Measurements from ENCODE around the gene CARNS1.

The CARNS1 gene

DNA sequence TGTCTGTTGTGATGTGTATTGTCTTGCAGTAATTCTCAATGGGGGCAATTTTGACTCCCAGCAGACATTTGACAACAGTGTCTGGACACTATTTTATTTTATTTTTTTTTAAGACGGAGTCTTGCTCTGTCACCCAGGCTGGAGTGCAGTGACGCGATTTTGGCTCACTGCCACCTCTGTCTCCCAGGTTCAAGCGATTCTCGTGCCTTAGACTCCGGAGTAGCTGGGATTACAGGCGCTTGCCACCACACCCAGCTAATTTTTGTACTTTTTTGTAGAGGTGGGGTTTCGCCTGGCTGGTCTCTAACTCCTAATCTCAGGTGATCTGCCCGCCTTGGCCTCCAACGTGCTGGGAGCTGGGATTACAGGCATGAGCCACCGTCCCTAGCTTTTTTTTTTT is 14.2 kb downstream of the CARNS1 start:
- no peak for DNase-seq

DNA sequence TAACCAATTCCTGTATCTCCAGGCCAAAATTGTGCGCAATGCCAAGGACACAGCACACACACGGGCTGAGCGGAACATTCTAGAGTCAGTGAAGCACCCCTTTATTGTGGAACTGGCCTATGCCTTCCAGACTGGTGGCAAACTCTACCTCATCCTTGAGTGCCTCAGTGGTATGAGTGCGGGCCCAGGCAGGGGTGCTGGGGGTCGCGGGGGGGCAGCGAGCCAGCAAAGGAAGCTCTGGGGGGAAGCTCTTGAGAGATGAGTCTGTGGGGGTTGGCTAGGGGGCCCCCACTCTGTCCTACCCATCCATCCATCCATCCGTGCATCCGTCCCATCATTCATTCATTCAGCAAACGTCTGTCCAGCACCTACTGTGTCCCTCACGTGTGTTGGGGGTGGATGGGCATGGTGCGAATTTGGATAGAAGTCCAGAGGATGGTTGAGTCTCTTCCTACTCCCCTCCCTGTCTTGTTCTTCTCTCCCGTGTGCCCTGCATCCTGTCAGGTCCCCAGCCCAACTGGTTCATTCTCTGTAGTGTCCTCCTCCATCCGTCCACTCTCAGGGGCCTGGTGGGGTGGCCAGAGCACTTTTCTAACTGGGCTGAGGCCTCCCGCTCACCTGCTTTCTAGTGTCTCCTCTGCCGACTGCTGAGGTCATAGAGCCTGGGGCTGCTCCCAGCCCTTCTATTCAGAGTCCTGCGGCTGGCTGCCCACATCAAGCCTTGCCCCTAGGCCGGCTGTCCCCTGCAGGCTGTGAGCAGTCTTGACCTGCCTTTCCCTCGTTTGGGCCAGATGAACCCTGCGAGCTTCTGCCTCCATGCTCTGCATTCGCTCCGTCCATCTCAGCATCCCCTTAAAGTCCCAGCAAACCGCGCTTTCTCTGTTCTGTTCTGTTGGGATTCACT is 16.1 kb downstream of the CARNS1 start:
- no peak for DNase-seq

DNA sequence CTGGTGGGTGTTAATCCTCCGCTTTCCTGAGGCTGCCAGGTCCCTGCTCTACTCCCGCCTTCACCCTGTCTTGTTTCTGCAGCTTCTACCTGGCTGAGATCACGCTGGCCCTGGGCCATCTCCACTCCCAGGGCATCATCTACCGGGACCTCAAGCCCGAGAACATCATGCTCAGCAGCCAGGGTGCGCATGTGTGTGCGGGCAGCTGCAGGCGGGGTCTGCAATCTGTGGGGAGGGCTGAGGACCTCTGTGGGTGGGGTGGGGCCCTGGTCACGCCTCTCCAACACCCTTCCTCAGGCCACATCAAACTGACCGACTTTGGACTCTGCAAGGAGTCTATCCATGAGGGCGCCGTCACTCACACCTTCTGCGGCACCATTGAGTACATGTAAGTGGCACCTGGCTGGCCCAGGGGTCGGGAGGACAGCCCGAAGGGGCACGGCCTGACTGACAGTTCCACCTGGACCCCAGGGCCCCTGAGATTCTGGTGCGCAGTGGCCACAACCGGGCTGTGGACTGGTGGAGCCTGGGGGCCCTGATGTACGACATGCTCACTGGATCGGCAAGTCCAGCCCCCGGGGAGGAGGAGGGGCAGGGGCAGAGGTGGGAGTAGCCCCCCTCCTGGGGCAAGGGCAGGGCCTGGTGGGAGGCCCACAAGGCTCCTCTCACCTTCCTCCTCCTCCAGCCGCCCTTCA is 17.3 kb downstream of the CARNS1 start:
- DNase-seq, result no peak

DNA sequence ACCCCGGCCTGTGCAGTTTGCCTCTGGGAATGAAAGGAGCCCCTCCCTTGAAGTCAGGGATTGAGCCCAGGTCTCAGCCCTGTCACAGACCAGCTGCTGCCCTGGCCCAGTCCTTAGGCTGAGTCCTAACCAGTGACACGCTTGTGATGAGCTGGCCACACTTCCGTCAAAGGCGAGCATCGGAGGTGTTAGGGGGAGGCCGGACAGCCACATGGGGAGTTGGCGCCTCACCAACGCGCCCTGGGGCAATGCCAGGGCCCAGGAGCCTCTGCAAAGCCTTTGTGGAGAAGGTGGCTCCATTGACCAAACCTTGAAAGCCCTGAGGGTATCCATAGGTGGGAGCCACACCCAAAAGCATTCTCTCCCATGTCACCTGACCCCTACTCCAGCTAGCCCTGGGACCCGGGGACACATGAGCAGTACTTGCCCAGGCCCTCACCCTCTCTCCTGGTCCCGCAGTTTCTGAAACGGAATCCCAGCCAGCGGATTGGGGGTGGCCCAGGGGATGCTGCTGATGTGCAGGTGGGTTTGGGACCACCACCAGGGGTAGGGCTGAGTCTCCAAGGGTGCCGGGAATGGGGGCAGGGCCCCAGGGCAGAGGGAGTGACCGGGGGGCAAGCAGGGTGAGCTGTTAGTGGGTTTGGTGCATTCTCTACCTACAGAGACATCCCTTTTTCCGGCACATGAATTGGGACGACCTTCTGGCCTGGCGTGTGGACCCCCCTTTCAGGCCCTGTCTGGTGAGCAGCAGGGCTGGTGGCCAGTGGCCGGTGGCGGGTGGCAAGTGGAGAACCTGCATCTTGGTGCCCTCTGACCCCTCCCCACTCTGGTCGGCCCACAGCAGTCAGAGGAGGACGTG is 18.3 kb downstream of the CARNS1 start:
- no peak for DNase-seq

DNA sequence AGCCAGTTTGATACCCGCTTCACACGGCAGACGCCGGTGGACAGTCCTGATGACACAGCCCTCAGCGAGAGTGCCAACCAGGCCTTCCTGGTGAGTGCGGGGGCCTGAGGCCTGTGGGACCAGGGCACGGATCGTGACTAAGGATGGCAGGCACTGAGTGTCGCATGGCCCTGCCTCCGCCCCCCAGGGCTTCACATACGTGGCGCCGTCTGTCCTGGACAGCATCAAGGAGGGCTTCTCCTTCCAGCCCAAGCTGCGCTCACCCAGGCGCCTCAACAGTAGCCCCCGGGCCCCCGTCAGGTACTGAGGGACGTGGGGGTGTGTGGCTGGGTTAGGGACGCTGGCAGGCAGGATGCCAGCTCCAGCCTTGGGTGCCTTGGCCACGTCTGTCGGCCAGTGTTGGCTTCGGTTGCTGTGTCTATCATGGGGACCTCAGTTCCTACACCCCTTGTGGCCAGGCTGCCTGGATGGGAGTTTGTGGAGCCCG is 19.0 kb downstream of the CARNS1 start:
- no peak for DNase-seq

DNA sequence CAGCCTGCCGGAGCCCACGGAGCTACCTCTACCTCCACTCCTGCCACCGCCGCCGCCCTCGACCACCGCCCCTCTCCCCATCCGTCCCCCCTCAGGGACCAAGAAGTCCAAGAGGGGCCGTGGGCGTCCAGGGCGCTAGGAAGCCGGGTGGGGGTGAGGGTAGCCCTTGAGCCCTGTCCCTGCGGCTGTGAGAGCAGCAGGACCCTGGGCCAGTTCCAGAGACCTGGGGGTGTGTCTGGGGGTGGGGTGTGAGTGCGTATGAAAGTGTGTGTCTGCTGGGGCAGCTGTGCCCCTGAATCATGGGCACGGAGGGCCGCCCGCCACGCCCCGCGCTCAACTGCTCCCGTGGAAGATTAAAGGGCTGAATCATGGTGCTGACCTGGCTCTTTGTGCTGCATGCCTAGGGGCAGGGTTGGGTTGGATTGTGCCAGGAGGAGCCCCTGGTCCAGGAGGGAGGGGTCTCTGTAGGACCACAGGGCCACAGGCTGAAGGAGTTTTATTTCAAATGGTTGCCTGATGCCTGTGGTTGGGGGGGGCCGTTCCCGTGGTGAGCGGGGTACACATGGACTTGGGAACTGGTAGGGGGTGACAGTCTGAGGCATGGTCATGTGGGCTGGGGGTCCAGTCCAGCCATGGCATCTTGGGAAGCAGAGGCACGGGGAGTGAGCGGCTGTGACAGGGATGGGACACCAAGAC is 19.7 kb downstream of the CARNS1 start:
- DNase-seq, result no peak

DNA sequence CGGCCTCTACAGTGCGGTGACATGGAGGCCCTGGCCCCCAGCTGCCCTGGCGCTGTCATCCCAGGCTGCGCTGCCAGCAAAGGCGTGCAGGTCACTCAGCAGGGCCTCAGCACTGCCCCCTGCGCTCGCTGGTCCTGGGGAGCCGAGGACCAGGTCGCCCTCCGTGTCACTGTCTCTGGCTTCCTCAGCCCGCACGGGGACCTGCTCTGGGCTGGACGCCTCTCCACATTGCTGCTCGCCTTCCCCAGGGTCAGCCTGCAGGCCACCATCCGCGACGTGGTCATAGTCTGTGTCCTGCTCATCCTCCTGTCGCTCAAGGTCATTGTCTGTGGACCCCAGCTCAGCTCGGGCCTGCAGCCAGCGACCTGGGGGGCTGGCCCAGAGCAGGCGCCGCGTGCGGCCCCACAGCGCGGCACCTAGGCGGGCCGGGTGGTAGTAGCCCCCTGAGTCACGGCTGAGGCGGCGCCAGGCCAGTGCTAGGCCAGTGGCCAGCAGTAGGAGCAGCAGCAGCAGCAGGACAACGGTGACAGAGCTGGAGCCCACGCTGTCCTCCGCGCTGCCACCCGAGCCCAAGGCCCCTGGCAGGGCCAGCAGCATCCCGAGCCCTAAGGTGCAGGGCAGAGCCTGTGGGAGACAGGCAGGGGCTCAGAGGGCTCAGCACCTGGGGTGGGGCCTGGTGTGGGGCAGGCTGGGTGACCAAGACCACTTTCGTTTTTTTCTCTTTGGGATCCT is 20.4 kb downstream of the CARNS1 start:
- DNase-seq, result no peak

DNA sequence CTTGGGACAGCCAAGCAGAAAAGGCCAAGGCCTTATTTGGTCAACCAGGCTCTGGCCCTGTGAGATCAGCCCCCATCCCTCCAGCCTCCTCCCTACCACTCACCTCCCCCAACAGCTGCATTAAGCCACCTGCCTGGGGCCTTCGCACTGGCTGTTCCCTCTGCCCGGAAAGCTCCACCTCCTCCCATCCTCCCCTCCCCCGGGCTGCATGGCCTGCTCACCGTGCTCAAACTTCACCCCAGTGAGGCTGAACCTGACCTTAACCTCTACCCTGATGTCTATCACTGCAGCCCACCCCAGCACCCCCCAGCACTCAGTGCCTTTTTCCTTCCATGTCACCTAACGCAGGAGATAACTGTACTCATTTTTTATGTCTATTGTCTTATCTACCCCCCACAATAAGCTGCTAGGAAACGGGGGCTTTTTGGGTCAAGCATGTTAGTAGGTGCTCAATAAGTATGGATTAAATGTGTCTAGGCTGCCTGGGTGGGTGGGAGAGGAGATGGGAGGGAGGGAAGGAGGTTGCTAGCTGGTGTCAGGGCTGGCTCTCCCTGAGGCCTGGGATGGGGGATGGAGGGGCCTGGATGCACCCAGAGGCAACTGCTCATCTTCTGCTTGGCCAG is 21.1 kb downstream of the CARNS1 start:
- DNase-seq, result no peak

DNA sequence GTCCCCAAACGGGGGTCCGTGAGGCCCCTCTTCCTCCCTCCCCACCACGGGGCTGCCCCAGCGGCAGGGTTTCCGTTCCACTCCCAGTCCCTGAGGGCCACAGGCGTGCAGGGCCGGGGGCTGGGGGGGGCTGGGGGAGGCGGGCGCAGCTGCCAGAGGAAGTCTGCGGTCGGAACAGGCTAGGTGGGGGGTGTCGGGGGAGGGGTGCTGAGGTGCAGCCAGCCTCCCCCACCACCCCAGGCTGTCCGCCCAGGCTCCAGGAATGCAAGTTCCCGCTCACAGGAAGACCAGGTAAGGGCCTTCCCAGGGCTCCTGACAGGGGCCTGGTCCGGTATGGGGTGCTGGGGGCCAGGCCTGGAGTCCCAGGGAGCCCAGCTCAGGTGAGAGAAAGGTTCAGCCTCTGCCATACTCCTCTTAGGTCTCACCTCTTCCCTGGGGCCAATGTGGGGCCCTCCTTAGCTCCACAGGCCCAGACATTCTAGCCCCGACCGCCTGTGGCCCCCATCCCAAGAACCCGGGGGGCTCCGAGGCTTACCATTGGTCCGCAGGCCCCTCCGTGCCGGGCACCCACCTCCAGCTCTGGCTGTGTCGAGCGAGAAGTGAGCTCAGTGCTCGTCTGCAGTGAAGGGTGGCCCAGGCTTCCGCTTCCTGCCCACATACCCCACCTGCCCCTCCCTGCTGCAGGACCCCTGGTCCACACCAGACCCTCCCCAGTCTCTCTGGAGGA is 21.8 kb downstream of the CARNS1 start, which contains the start of gene PTPRCAP:
Gene PTPRCAP, minus strand, starts transcription at position 601 of the 727 bp plus-strand sequence. Its CDS starts 63 bp downstream, at position 538.
- no peak for DNase-seq

DNA sequence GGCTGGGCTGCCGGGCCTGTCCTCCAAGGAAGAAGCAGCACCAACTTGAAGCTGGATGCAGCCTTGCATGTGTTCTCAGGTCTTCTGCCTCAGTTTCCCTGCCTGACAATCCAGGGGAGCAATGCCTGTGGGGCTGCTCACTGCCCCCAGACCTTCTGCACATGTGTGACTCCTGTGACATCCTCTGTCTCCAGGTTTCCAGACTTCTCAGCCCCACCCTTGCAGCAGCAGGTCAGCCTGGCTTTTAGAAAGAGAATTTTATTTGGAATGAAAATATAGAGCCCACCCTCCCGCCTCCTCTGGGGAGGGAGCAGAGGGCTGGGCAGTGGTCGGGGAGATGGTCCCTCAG is 22.3 kb downstream of the CARNS1 start:
- DNase-seq, result no peak

DNA sequence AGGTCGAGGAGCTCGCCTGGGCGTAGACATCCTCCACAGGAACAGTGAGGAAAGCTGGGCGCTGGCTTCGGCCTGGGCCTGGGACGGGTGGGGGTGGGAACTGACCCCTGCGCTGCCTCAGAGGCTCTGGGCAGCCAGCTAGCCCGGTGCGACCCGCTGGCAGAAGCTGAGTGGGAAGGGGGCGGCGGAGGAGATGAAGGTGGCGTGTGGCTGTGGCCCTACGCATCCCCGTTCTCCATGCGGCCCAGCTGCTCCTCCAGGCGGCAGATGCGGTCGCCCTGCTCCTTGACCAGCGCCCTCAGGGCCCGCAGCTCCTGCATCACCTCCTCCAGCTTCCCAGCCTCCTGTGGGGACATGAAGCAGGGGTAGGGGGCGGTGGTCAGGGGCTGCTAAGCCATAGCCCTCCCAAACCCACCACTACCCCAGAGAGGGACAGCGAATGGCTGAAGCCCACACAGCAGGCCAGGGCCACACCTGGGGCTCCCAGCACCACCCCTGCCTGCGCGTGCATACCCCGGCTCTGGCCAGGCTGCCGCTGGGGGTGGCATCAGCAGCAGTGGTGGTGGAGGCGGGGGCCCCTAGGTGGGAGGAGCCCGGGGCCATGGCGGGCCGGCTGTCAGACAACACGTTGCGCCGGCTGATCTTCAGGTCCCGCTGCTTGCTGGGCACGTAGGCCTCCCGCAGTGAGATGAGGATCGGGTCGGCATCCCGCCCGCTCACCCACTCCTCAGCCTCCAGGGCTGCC is 22.9 kb downstream of the CARNS1 start:
- DNase-seq, result no peak

DNA sequence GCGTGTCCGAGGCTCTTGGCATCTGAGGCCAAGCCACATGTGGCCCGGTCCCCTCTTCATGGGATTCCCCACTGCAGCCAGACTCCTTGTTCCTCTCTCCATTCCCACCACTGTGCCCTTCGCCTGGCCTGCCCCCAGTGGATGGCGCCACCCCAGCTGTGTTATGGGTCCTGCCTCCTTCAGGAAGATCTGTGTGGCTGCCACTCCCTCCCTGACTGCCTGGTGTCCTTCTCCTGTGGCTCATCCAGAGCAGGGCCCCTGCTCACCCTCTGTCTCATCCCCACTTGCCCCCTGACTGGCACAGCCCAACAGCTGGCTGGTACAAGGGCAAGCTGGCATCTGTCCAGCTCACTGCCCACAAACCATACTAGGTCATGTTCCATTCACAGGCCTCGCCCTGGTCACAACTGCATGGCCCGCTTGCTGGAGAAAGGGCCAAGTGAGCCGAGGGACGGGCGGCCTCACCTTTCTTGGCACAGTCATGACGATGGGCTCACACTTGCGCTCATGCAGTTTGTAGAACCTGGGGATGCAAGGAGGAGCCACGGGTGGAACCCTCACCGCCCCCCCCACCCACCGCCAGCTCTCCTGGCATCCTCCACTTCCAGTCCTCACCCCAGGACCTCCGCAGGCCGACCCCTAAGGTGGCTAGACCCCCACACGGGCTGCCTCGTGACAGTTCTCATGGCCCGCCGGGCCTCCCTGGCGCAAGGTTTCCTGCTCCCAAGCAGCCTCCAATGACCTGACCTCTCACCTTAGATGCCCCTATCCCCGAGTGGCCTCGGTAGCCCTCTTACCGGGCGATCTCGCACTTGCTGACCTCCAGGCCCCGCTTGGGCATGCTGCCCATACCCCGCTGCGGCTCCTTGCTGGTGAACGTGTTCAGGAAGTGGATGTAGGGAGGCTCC is 24.1 kb downstream of the CARNS1 start:
- no peak for DNase-seq

DNA sequence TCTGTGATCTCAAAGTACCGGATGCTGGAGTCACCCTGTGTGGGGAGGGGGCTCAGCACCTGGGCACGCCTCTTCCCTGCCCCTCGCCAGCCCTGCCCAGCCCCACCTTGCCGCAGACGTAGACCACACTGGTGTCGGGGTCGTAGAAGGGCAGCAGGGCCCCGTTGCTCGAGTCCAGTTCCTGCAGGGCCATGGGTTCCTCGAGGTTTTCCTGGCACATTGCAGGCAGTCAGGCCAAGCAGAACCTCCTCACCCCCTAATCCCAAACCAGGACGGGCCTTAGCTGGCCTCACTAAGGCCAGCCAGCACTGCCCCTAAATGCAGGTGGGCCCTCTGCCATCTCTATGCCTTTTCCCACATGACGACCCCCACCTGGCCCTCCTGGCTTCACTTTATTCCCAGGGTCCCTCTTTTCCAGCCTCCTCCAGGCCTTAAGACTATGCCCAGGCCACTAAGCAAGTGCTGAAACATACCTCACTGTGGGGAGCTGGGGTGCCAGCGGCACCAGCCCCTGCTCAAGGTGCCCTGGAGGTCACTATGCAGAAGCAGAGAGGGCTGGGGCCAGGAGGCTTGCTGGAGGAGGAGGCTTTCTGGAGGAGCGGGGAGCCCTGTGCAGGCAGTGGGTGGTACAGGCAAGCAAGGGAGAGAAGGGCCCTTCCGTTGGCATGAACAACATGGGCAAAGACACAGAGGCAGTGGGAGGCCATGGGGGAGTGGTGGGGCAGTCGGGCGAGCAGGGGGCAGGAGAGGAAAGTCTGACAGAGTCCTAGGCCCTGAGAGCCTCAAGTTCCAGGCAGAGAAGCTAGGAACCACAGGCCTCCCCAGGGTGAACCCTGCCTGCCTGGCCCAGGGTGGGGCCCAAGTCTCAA is 25.0 kb downstream of the CARNS1 start:
- DNase-seq, result no peak

DNA sequence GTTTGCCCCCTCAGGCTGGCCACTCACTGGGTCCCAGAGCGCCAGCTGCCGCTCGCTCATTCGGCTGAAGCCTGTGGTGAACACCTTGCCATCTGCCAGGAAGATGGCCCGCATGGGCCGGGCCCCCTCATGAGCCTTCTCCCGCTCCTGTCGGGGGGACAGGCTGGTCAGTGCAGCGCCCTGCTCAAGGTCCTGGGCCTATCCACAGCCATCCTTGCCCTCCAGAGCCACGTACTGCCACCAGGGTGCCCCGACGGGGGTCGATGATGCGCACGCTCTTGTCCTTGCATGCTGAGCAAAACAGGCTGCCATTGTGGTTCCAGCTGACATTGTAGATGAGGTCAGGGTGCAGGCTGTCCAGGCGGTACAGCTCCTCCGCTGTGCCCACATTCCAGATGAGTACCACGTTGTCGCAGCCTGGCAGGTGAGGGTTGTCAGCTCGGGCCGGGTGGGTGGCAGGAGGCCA is 25.7 kb downstream of the CARNS1 start:
- no peak for DNase-seq

DNA sequence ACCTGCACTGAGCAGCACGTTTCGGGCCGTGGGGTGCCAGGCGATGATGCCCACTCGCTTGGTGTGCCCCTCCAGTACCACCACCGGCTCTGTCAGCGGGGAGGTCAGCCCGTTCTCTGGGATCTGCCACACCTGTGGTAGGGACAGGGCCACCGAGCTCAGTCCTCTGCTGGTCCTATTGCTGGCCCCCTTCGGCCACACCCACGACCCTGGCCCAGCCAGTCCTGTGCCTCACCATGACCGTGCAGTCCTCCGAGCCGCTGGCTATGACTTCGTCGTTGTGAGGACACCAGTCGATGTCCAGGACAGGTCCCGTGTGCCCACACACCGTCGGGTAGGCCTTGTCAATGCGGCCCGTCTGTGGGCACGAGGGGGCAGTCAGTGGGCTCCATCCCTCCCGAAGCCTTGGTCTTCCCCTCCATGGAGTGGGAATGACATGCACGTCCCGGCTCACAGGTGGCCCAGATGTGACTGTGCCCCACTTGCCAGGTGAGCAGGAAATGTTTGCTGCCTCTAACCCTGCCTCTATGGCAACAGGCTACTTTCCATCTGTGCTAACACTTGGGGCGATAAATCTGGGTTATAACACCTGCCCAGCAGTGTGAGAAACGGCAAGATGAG is 26.4 kb downstream of the CARNS1 start:
- DNase-seq, result no peak

DNA sequence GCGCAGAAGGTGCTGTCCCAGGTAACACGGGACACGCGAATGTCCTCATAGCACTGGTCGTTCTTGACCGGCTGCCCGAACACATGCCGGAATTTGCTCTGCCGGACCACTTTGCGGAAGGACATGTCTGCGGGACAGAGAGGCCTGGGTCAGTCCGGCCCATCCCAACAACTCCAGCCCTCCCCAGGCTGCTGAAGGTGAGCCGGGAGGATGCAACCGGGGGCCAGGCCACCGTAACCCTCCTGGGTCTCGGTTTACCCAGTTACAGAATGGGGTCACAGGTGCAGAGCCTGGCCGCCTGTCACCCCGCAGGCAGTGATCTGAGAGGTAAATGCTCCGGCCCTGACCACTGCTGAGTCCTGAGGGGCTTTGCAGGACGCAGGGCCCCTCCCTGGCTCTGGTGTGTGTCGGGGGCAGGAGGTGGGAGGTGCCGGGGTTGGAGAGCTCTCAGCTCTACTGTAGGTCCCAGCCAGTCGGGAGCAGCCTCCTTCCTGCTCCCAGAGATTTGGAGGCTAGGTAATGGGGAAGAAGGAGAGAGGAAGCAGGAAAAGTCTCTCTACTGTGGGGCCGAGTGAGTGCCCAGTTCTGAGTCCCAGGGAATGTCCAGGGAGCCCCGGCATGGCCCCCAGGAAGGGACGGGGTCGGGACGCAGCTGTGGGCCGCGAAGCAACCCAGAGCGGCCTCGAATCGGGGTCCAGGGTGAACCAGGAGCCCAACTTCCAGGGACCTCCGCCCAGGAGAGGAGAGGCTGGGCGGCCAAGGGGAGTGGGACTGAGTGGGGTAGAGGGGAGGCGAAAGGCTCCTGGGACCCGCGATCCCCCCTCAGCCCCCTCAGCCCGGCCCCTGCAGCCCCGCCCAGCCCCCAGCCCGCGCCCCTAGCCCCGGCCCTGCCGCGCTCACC is 27.3 kb downstream of the CARNS1 start:
- DNase-seq, result no peak

Data from NCI-H2107 (cell line).